HG02571 (cell line): ENCODE data around the gene ABITRAM.
A peak's percentile ranks its signal among the peaks of the same experiment; 100 is the strongest.
"Not testable (repeated sequence)": the region's sequence is repeated elsewhere in the genome, so short reads cannot be mapped to it uniquely, and the experiment has no call there.

Experiments
- ATAC-seq: cut with Tn5 transposase; IDR thresholded peaks from one replicate; pipeline ENCODE4 v1.9.1; 2021; ENCODE audit warnings: mild to moderate bottlenecking, moderate library complexity; ENCODE audit not compliant: unreplicated experiment

The ABITRAM gene

GRCh38 chr9:108924466-108924865, 9.7 kb upstream of the ABITRAM start:
- ATAC-seq, result no peak

DNA sequence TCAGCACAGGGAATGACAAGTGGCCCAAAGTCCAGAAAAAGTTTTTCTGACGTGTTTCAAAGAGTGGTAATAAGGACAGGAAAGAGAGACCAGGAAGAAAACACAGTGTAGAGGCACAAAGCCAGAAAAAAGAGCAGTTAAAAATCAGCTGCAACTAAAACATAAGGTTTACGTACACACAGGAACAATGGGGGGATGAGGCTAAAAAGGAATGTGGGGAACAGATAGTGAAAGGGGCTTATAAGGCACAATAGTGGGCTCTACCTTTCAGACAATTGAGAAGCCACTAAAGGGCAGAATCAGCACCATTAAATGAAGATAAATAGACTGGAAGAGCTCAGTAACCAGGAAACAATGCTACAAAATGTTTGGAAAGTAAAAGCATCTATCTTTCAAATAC, 5.8 kb upstream of the ABITRAM start:
- no peak for ATAC-seq

DNA sequence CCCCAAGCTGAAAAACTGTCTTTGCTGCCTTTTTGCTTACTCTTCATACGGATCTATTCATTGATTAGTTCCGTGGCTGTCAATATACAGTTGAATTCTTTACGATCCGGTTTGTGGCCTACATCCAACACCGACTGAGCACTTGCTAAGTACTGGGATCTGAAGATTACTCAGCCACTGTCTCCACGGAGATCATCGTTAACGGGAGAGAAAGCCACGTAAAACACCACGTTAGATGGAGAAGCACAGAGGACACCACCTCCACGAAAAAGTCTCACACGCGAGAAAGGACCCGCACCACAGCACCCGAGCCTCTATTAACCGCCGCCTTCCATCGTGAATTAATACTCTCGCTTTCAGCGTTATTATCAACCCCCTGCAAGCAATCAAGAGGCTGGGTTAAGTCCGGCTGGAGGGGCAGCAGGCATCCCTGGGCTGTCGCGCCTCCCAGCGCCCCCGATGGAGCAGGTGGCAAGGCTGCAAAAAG, 926 bp upstream of the ABITRAM start:
- no peak for ATAC-seq

DNA sequence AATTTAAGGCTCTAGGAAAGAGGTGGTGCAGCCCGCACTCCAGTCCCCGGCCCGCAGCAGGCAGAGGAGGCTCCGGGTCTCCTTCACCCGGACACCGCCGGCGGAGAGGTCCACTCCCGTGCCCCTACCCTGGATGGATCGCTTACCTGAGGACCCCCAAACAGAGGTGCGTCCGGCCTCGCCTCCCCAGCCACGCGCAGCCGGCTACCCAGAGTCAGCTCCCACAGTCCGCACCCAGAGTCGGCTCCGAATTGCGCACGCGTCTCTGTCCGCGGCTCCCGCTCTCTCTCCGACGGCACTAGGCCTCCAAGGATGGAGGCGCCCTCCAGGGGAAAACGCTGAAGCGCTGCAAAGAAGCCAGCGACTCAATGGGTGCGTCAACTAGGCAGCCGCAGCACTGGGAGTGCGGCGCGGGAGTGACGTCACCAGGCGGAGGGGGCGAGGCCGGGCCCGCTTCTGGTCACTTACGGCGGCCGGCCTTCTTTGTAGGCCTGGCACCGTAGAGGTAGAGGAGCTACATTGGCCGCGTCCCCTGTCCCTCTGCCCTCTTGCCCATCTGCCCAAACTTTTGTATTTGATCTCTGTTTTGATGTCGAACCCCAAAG, 380 bp upstream of the ABITRAM start, which contains the start of gene ELP1:
ELP1 (minus strand) TSS at position 407 of the 605 bp plus-strand sequence. CDS start 2,978 bp downstream, outside the sequence.
- peak; percentile 89 for ATAC-seq

DNA sequence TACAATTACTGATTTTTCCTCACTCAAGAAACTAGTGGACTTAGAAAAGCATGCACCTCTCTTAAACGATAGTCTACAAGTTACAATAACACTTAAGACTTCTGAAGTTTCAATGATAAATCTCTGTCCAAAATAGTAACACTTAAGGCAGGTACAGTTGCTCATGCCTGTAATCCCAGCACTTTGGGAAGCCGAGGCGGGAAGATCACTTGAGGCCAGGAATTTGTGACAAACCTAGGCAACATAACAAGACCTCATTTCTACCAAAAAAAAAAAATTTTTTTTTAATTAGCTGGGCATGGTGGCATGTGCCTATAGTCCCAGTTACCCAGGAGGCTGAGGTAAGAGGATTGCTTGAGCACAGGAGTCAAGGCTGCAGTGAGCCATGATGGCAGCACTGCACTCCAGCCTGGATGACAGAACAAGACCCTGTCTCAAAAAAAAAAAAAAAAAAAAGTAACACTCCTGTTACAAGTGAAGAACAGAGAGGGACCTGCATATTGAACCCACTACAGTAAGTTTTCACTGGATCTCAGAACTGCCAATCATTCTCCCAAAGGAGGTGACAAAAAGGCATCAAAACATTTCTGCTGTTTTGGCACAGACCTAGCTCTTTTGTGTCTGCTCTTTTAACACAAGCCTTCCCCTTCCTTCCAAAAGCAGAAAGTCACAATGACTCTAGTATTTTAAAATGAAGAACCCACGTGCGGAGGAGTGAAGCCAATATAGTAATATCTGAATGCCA, 3.5 kb downstream of the ABITRAM start:
- ATAC-seq, result no peak

- ATAC-seq, result no peak
Measured at GRCh38 chr9:108939975-108940374, 5.8 kb downstream of the ABITRAM start.

DNA sequence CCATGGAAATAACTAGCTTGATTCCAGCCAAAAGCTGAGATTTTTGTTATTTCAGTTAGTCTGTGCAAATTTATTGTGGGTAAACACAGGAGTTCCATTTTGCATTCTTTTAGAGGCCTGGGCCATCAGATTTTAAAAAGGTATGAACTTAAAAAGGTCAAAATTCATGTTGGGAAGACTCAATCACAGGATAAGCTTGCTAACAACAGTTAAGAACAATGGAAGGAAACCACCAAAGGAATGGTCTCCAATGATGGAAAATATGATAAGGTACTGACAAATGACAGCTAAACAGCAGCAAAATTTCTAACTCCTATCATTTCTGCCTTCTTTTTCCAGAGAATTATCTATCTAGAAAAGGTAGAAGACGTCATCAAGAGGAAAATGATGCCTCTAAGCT, 16.0 kb downstream of the ABITRAM start:
- no peak for ATAC-seq

- no peak for ATAC-seq
Measured at GRCh38 chr9:108951578-108951977, 17.4 kb downstream of the ABITRAM start.

DNA sequence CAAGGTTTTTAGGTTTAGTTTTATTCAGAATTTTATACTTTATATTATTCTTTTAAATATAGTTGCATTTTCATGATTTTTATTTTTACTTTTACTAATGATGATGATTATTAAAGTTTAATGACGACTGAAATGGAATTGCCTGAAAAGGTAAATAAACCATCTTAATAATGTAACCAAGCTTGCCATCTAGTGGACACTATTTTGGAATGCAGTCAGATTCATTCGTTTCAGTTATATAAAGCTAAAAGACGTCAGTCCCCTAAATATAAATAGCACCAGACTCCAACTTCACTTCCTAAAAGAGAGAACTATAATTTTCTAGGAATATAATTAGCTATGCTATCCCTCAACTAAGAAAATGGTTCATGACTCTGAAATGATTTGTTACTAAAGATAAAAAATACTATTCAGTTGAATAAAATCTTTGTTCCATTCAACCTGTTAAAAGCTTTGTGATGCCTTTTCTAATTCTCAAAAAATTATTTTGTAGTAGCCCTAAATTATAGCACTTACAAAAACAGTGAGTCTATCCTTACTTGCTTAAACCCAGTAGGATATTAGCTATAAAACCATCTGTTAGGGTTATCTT, 19.9 kb downstream of the ABITRAM start:
- ATAC-seq, result no peak

GRCh38 chr9:108956022-108956630, 21.9 kb downstream of the ABITRAM start:
- no peak for ATAC-seq

DNA sequence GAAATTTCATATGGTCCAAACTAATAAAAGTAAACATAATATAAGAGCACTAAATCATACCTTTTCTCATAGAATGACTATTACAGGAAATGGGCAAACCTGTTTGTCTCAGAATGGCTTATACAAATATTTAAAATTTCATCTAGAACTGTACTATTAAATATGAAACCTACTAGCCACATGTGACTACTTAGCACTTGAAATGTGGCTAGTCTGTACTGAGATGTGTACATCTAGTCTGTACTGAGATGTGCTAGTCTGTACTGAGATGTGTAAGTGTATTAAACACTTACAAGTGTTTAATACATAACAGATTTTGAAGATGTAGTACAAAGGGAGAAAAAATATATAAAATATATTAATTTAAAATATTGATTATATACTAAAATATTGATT, 22.4 kb downstream of the ABITRAM start:
- no peak for ATAC-seq

GRCh38 chr9:108960331-108960730, 26.1 kb downstream of the ABITRAM start:
- ATAC-seq, result no peak

GRCh38 chr9:108961151-108961550, 27.0 kb downstream of the ABITRAM start:
- no peak for ATAC-seq

GRCh38 chr9:108963459-108964143, 29.4 kb downstream of the ABITRAM start:
- ATAC-seq, result no peak

GRCh38 chr9:108967916-108968315, 33.7 kb downstream of the ABITRAM start:
- ATAC-seq, result no peak

- ATAC-seq, result not testable (repeated sequence)
Measured at GRCh38 chr9:108971392-108971791, 37.2 kb downstream of the ABITRAM start.

- no peak for ATAC-seq
Measured at GRCh38 chr9:108972186-108972585, 38.0 kb downstream of the ABITRAM start.

DNA sequence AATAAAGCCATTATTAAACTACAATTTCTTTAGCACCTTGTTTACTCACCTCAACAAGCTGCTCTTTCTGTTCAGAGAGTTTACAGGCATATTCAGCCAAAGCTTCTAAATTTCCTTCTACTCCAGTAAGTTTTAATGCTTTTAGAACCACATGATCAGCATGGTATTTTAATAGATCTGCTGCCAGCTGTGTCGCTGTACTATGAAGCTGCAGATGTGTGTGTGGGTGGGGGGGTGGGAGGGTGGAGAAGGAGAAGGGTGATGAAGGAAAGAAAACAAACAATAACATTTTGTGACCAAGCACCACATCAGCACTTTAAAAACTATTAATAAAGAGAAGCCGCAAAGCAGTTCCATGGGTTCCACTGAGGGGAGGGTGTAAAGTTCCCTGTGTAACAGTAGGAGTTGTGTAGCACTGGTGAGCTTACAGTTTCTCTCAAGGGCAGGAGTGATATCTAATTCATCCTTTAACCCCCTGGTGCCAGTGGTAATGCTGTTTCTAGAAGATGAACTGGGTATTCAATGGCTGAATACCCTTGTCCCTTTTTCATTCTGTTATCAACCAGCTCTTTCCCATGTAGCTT, 38.5 kb downstream of the ABITRAM start:
- ATAC-seq, result no peak

GRCh38 chr9:108973895-108974294, 39.7 kb downstream of the ABITRAM start:
- no peak for ATAC-seq

- ATAC-seq, result no peak
Measured at GRCh38 chr9:108978205-108978604, 44.0 kb downstream of the ABITRAM start.

- no peak for ATAC-seq
Measured at GRCh38 chr9:108980893-108981292, 46.7 kb downstream of the ABITRAM start.
